Measurements from ENCODE around the gene HORMAD2. TPM values are rescaled to one million over a fixed set of nuclear protein-coding genes. Genes with fewer than 3 reads are reported as not detected.

HORMAD2 gene
- total RNA-seq, 1 experiment from 2014 or later = not detected

- intact Hi-C loops (cut with micrococcal nuclease; ENCODE audit: unreplicated experiment) = no loop called here
- CTCF ChIA-PET = no interaction called here
- TF ChIP-seq, protein P1, sequence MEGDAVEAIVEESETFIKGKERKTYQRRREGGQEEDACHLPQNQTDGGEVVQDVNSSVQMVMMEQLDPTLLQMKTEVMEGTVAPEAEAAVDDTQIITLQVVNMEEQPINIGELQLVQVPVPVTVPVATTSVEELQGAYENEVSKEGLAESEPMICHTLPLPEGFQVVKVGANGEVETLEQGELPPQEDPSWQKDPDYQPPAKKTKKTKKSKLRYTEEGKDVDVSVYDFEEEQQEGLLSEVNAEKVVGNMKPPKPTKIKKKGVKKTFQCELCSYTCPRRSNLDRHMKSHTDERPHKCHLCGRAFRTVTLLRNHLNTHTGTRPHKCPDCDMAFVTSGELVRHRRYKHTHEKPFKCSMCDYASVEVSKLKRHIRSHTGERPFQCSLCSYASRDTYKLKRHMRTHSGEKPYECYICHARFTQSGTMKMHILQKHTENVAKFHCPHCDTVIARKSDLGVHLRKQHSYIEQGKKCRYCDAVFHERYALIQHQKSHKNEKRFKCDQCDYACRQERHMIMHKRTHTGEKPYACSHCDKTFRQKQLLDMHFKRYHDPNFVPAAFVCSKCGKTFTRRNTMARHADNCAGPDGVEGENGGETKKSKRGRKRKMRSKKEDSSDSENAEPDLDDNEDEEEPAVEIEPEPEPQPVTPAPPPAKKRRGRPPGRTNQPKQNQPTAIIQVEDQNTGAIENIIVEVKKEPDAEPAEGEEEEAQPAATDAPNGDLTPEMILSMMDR (conservative IDR thresholded peaks at IDR 0.05; ENCODE audit: low read depth, low read length) = no peak
- no peak for TF ChIP-seq EZH2 (IDR thresholded peaks at IDR 0.05; ENCODE audit: borderline replicate concordance, low read depth, low read length, poor library complexity, severe bottlenecking)
- H3K27me3 ChIP-seq (replicated peaks; ENCODE audit: insufficient read depth, low read depth, low read length, poor library complexity) = no peaks in the 10 kb centered on the region
- BruUV-seq (replicated peaks) = no TSS peak
- no peak for DNase-seq (ENCODE audit: low spot score)
- no peaks in the 10 kb centered on the region for H3K36me3 ChIP-seq (ENCODE audit: insufficient read depth, low read length, poor library complexity, severe bottlenecking)
- H3K9me3 ChIP-seq (ENCODE audit: low read depth, low read length, poor library complexity, severe bottlenecking) = no peaks in the 10 kb centered on the region
- H3K4me1 ChIP-seq (ENCODE audit: insufficient read depth, low read length, poor library complexity, severe bottlenecking) = peaks cover 23% of the 10 kb centered on the region
- POLR2A ChIA-PET (ENCODE audit: low non-redundant PET) = no interaction called here
- H3K4me3 ChIP-seq (ENCODE audit: low read depth, low read length, poor library complexity, severe bottlenecking) = no peak overlapping the region
- peak overlapping the region; percentile 78 for H3K27ac ChIP-seq (ENCODE audit: low read depth, low read length, poor library complexity, severe bottlenecking)
These were observed 116.6 kb downstream of the HORMAD2 start for GRCh38 chr22:30196880-30197336.

- POLR2A ChIA-PET (ENCODE audit: low non-redundant PET) = no interaction called here
- no TSS peak for BruUV-seq (replicated peaks)
- no peaks in the 10 kb centered on the region for H3K9me3 ChIP-seq (ENCODE audit: low read depth, low read length, poor library complexity, severe bottlenecking)
- H3K4me3 ChIP-seq (ENCODE audit: low read depth, low read length, poor library complexity, severe bottlenecking) = no peak overlapping the region
- CTCF ChIA-PET = no interaction called here
- intact Hi-C loops (cut with micrococcal nuclease; ENCODE audit: unreplicated experiment) = no loop called here
- no peak for TF ChIP-seq EZH2 (IDR thresholded peaks at IDR 0.05; ENCODE audit: borderline replicate concordance, low read depth, low read length, poor library complexity, severe bottlenecking)
- TF ChIP-seq, protein P1 (conservative IDR thresholded peaks at IDR 0.05; ENCODE audit: low read depth, low read length) = no peak
- DNase-seq (ENCODE audit: low spot score) = no peak
- H3K4me1 ChIP-seq (ENCODE audit: insufficient read depth, low read length, poor library complexity, severe bottlenecking) = peaks cover 23% of the 10 kb centered on the region
- no peaks in the 10 kb centered on the region for H3K36me3 ChIP-seq (ENCODE audit: insufficient read depth, low read length, poor library complexity, severe bottlenecking)
- no peaks in the 10 kb centered on the region for H3K27me3 ChIP-seq (replicated peaks; ENCODE audit: insufficient read depth, low read depth, low read length, poor library complexity)
- H3K27ac ChIP-seq (ENCODE audit: low read depth, low read length, poor library complexity, severe bottlenecking) = peak overlapping the region; percentile 78
These were observed 117.1 kb downstream of the HORMAD2 start for GRCh38 chr22:30197389-30197788.

GRCh38 chr22:30198152-30198825 lies 118.0 kb downstream of the HORMAD2 start:
- TF ChIP-seq, protein P1 (conservative IDR thresholded peaks at IDR 0.05; ENCODE audit: low read depth, low read length) = no peak
- no peaks in the 10 kb centered on the region for H3K27me3 ChIP-seq (replicated peaks; ENCODE audit: insufficient read depth, low read depth, low read length, poor library complexity)
- no peaks in the 10 kb centered on the region for H3K36me3 ChIP-seq (ENCODE audit: insufficient read depth, low read length, poor library complexity, severe bottlenecking)
- H3K4me3 ChIP-seq (ENCODE audit: low read depth, low read length, poor library complexity, severe bottlenecking) = no peak overlapping the region
- POLR2A ChIA-PET (ENCODE audit: low non-redundant PET) = no interaction called here
- no peak for DNase-seq (ENCODE audit: low spot score)
- peaks cover 23% of the 10 kb centered on the region for H3K4me1 ChIP-seq (ENCODE audit: insufficient read depth, low read length, poor library complexity, severe bottlenecking)
- CTCF ChIA-PET = no interaction called here
- intact Hi-C loops (cut with micrococcal nuclease; ENCODE audit: unreplicated experiment) = no loop called here
- no peak overlapping the region for H3K27ac ChIP-seq (ENCODE audit: low read depth, low read length, poor library complexity, severe bottlenecking)
- BruUV-seq (replicated peaks) = no TSS peak
- H3K9me3 ChIP-seq (ENCODE audit: low read depth, low read length, poor library complexity, severe bottlenecking) = no peaks in the 10 kb centered on the region
